GM18498 (cell line): Measurements from ENCODE around the gene HEATR5A.
"Not testable (repeated sequence)": the region's sequence is repeated elsewhere in the genome, so short reads cannot be mapped to it uniquely, and the experiment has no call there.

Source experiments
- ATAC-seq: cut with Tn5 transposase; IDR thresholded peaks from one replicate; pipeline ENCODE4 v1.9.1; 2021; ENCODE audit warnings: mild to moderate bottlenecking, moderate library complexity; ENCODE audit not compliant: unreplicated experiment

HEATR5A gene

DNA sequence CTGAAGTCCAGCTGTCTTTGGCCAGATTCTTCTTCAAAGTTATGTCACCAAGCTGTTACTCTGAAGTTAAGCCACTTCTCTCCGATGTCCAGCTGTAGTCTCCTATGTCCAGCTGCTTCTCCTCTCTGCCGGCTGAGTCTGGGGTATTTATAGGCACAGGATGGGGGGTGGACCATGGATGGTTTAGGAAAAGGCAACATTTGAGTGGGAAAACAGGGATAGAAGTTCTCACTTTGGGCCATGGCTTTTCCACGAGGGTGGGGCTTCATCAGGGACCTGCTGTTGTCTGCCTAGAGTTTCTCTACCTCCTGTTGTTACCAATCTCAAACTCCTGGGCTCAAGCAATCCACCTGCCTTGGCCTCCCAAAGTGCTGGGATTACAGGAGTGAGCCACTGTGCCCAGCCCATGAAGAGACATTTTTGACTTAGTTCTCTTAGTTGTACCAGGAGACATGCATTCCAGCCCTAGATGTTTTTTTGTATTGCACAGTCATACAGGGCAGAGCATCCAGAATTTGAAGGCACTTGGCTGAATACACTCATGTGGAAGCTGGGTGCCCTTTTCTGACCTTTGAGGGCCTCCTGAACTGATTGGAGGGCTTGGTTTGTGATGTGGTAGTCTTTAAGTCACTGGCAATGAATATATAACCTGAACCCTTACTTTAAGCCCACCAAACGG, 132.9 kb downstream of the HEATR5A start:
- no peak for ATAC-seq

DNA sequence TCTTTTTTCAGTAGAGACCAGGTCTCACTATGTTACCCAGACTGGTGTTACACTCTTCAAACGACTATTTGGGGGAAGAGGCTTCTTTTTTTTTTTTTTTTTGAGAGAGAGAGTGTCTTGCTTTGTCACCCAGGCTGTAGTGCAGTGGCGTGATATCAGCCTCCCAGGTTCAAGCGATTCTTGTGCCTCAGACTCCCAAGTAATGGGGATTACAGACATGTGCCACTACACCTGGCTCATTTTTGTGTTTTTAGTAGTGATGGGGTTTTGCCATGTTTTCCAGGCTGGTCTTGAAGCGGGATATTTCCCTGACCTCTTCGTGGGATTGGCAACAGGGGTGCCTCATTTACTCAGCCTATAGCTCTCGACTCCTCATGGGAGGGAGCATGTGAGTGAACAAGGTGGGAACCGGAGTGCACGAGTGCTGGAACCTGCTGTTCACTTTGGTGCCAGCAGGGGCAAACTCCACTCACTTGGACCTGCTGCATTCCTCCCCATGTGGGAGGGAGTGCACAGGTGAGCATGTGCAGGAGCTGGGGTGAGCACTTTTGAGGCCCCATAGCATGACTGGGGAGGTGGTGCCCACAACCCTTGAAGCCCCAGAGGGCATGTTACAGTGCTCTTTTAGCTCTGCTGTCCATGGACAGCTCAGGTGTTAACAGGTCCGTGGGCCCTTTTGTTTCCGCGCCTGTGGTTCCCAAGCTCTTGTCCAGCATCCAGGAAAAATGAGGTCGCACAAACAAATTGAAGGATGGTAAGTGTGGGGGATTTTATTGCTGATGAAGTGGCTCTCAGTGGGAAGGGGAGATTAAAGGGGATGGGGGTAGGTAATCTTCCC, 133.7 kb downstream of the HEATR5A start:
- no peak for ATAC-seq

DNA sequence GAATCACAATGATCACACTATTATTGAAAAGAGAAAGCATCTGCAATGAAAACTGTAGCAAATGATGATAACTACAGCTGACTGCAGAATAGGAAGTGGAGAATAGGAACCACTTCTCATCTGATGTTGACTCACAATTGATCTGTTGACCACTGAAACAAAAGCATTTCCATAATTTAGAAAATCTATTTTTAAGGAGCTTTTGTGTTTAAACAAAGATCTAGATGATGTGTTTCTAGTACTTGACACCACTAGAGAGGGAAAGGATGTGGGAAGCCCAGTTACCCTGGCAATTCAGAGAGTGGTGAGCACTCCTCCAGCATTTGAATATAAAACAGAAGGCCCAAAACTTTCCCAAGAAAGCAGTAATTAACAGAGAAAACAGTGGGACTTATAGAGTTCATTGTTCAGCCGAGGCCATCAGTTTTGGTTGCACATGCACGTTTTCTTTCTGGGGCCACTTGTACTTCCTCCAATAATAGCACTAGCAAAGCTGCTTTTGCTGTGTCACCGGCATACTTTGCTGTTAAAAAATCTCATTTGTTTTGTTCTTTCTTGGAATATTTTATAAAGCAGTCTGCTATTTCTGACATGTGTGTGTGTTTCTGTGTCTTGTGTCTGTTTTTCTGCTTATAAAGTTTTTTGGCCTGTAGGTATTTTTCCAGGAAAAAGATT, 136.6 kb downstream of the HEATR5A start:
- peak; percentile 83 for ATAC-seq

DNA sequence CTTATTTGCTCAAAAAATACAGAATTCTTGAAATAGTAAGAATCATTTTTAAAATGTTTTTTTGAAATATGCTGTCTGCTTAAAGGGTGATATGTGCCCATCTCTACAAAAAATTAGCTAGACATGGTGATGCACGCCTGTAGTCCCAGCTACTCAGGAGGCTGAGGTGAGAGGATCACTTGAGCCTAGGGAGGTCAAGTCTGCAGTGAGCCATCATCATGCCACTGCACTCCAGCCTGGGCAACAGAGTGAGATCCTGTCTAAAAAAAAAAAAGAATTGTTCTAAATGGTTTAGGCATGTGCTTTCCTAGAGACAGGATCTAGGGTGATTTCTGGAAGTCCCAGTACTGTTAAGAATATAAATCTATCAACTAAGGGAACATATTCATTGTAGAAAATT, 137.2 kb downstream of the HEATR5A start:
- peak; percentile 11 for ATAC-seq

DNA sequence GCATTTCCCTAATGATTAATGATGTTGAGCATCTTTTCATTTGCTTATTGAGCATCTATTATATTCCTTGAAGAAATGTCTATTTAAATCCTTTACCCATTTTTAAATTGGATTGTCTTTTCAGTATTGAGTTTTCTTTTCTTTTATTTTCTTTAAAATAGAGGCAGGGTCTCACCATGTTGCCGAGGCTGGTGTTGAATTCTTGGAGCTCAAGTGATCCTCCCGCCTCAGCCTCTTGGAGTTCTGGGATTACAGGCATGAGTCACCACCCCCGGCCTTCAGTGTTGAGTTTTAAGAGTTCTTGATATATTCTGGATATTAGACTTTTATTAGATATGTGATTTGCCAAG, 139.5 kb downstream of the HEATR5A start:
- ATAC-seq = no peak

DNA sequence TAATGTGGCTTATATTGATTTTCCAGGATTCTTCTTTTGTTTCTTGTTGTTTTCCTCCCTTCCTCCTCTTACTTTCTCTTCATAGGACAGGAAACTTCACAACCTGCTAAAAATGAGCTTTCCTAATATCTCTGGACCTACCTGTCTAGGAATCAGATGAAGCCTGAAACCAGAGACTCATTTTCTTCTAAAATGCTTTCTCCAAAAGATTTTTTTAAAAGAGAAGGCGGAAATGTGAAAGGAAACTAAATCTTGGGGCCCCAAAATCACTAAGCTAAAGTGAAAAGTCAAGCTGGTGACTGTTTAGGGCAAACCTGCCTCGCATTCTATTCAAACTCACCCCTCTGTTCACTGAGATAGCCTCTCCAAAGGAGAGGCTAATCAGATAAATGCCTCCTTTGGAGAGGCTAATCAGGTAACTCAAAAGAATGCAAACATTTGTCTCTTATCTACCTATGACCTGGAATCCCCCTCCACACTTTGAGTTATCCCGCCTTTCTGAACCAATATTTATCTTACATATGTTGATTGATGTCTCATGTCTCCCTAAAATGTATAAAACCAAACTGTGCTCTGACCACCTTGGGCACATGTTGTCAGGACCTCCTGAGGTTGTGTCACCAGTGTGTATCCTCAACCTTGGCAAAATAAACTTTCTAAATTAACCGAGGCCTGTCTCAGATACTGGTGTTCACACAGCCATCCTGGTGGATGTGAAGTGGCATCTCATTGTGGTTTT, 140.0 kb downstream of the HEATR5A start:
- ATAC-seq = no peak

DNA sequence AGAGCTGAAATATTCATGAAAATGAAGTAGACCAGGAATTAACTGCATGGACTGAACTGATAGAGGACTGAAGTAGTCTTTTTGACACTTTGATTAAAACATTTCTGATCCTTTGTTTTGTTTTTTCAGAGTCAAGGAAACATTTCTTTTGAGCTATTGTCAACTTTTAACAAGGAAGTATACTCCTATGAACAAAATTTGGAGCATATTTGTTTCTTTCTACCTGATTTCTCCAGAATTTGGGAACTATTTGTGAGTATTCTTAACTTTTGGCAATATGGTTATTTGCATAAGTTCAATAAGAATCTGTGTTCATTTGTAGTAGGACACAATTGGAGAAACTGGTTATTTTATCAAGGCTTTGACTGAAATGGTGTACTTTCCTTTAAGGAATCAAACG, 141.5 kb downstream of the HEATR5A start:
- ATAC-seq = no peak

DNA sequence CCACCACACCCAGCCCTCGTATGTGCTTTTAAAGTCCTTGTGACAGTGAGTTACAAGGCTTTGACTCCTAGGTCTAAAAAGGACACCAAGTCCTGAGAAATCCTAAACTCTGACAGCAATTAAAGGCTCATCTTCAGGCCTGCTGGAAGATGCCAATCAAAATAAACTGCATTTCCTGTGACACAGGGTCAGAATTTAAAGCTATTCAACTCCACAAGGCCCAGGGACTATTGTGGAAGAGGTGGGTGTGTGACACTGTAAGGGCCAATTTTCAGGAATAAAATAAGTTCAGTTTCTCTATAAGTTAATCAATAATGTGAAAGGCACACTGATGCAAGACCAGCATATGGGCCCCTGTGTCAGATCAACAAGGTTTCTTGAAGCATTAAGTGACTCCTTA, 143.3 kb downstream of the HEATR5A start:
- ATAC-seq = no peak

DNA sequence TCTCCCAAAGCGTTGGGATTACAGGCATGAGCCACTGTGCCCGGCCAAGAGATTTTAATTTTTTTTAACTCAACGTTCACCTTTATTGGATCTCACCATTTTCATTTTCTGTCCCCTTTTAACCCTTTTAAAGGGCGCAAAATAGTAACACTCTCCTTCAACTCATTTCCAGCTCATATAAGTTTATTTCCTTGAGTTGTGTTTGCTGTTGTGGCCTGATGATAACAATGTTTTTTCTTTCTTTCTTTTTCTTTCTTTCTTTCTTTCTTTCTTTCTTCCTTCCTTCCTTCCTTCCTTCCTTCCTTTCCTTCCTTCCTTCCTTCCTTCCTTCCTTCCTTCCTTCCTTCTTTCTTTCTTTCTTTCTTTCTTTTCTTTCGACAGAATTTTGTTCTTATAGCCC, 143.9 kb downstream of the HEATR5A start:
- ATAC-seq = not testable (repeated sequence)

DNA sequence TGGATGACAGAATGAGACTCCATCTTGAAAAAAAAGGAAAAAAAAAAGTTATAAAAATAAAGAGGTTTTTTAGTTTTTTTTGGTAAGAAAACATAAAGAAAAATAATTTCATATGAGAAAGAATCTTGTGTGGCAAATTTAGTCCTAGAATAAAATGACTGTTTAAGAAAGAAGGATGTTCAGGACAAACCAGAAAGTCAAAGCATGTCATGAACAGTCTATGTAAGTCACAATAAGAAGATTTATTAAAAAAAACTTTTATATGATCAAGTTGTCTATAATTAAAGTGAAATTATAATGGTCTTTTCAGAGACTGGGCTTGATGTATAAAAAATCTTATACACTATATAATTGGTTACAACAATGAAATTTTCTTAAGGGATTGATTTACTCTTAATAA, 144.6 kb downstream of the HEATR5A start:
- no peak for ATAC-seq

DNA sequence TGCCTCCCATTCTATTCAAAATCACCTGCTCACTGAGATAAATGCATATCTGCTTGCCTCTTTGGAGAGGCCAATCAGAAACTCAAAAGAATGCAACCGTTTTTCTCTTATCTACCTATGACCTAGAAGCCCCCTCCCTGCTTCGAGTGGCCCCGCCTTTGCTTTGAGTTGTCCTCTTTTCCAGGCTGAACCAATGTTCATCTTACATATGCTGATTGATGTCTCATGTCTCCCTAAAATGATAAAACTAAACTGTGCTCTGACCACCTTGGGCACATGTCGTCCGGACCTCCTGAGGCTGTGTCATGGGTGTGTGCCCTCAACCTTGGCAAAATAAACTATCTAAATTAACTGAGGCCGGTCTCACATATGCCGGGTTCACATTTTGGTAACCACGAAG, 148.7 kb downstream of the HEATR5A start:
- ATAC-seq = no peak

DNA sequence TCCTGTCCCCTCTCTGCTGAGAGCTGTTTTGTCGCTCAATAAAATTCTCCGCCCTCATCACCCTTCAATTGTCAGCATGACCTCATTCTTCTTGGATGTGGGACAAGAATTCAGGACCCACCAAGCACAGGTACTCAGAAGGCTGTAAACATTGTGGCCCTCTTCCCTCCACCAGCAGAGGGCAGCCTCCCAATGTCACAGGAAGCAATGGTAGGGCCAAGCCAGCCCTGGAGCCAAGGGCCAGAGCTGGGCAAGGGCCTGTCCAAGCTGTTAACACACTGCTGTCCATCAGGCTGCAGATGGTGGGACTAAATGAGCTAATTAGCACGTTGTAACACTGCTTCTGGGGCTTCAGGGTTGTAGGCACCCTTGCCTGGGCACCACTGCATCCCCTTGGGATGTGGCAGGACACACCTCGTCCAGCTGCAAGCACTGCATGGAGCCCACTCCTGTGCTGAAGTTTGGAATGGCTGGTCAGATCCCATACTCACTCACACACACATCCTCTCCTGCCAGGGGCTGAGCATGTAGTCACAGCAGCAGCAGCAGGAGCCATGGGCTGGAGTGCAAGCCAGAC, 150.1 kb downstream of the HEATR5A start:
- ATAC-seq = no peak

DNA sequence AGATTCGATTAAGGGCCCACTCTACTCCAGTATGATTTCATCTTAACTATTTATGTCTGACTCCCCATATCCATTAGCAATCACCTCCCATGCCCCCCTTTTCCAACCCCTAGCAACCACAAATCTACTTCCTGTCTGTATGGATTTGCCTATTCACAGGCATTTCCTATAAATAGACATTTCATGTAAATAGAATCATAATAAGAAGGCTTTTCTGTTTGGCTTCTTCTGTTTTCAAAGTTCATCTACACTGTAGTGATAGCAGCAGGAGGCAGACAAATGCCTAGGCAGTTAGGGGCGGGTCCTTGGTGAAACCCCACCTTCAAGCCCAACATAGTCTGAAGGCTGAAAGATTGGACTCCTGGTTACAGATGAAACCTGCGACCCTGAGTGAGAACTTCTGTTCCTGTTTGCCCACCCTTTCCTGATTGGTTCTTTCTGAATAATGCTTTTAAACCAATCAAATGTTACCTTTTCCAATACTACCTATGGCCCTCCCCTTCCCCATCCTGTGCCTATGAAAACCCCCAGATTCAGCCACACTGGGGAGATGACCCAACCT, 150.6 kb downstream of the HEATR5A start:
- no peak for ATAC-seq

DNA sequence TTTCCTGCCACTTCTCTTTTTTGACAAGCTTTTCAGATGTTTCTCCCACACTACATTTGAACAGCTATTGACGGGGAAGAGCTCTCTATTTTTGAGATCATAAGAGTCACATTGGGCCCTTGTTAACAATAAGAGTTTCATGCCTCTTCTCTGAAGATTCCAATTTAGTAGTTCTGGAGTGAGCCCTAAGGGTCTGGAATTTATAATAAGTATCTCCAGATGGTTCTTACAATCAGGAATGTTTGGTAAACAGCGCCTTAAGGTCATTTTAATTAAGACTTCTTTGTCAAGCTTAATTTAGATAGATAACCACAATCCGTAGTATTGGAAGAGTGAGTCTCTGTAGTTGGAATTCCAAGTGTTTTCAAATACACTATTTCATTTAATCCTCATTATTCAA, 152.1 kb downstream of the HEATR5A start:
- no peak for ATAC-seq

DNA sequence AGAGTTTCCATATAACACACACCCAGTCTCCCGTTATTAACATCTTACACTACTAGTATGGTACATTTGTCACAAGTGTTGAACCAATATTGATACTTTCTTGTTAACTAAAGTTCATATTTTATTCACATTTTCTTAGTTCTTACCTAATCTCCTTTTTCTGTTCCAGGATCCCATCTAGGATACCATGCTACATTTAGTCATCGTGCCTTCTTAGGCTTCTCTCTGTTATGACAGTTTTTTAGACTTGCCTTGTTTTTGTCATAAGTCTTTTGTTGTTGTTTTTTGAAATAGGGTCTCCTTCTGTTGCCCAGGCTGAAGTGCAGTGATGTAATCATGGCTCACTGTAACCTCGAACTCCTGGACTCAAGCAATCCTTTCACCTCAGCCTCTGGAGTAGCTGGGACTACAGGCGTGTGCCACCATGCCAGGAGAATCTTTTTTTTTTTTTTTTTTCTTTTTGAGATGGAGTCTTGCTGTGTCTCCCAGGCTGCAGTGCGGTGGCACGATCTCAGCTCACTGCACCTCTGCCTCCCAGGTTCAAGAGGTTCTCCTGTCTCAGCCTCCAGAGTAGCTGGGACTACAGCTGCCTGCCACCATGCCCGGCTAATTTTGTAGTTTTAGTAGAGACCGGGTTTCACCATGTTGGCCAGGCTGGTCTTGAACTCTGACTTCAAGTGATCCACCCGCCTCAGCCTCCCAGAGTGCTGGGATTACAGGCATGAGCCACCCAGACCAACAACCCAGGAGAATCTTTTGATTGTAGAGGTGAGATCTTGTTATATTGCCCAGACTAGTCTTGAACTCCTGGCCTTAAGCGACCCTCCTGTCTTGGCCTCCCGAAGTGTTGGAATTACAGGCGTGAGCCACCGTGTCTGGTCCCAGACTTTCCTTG, 153.7 kb downstream of the HEATR5A start:
- ATAC-seq = no peak

DNA sequence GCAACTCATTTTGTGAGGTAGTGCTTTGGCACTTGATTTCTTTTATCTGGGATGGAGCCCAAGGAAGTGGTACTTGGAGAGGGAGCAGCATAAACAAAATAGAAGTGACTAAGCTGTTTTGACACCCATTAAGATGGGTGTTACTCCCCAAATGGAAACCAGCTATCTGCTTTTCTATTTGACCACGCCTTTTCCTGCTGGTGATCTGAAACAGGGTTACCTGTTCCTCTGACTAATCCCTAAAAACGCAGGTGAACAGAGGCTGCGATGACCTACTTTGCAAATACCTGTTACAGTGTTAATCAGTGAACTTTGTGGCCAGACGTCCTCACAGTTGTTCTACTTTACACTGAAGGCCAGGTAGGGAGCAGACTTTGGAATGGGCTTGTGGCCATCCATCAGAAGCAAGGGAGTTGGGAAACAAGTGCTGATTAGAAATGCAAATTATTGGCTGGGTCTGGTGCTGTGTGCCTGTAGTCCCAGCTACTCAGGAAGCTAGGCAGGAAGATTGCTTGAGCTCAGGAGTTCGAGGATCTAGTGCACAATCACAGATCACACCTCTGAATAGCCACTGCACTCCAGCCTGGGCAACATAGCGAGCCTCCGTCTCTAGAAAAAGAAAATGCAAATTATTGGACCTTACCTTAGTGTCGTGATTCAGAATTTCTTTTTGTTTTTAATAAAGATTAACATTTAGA, 154.5 kb downstream of the HEATR5A start:
- no peak for ATAC-seq

DNA sequence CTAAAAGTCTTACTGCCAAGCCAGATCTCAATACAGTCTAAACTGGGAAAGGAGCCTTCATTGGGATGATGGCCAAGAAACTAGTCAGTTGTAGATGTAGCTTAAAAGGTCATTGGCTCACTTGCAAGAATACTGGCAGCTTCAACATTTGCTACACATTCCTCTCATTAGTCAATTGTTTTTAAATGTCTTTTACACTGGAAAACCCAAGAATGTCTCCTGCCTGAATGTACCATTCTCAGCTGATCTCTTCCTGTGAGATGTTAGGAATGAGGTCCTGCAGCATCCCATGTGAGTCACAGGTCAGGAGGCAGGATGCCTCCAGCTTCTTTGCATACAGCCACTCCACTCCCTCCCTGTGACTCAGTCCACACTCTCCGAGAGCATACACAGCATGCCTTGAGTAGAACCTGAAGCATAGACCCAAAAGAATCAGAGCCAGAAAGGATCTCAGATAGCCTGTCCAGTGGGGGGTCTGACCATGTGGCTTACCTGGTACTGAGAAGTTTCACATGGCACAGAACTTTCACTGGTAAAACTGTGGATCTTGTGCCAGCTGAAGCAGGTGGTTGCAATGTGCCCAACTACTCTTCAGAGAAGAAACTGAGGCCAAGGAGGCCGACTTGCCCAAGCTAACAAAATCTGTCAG, 156.7 kb downstream of the HEATR5A start:
- ATAC-seq = no peak

DNA sequence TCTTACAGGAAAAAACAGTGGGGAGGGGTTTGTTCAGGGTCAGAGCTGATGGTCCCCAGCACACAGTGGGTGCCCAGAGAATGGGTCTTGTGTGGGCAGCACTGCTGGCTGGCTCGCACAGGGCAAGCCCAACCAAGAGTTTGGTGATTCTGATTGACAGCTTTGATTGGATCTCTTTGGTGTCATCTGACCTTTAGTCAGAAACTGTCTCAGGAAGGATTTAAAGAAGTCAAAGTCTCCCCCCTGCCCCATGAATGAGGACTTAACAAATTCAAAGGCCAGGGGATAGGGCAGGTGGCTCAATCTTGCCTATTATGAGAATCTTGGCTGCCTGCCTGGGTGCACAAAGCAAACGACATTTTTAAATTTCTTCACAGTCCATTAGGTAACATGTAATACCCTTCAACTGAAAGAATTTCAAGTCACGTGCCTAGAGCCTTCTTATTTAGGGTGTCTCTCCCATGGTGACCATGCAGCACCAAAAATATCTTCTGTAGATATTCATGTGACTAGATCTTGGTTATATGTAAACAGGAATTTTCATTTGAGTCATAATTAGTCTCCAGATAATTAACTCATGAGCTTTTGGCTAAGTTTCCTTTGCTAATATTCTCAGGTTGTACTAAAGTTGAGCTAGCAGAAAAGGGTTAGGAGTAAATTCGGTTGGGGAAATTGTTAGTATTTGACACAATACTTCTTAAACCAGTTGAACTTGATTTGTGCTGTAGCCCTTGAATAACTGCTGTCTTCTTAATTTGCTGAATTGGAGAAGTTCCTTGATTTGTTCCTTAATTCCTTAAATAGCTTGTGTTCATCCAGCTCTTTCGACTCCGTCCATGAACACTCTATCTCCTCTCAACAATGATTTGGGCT, 158.3 kb downstream of the HEATR5A start:
- no peak for ATAC-seq
